Sigmoid colon (tissue), 7 donors: ENCODE measurements around the gene TTC3. TPM values are rescaled to one million over a fixed set of nuclear protein-coding genes. Genes with fewer than 3 reads are reported as not detected.
A peak's percentile ranks its signal among the peaks of the same experiment; 100 is the strongest.

Experiments
- DNase-seq: peaks from one replicate; pipeline ENCODE4 v3.0.0-alpha.2; 2019
- H3K27ac ChIP-seq, 4 donors: fragments of 200-600 bp; sonication (generic); one replicate each; pipeline ENCODE4 v1.5.1; 2016 to 2019; ENCODE audit warnings: mild to moderate bottlenecking in 1 of 4
- H3K27me3 ChIP-seq, 3 donors: fragments of 200-600 bp; sonication (generic); one replicate each; pipeline ENCODE4 v1.5.1; 2019; ENCODE audit warnings: mild to moderate bottlenecking in 1 of 3
- H3K36me3 ChIP-seq, 4 donors: fragments of 200-600 bp; sonication (generic); one replicate each; pipeline ENCODE4 v1.5.1; 2016 to 2019
- H3K4me1 ChIP-seq, 4 donors: fragments of 200-600 bp; sonication (generic); one replicate each; pipeline ENCODE4 v1.5.1; 2017 to 2019
- H3K4me3 ChIP-seq, 4 donors: fragments of 200-600 bp; sonication (generic); one replicate each; pipeline ENCODE4 v1.5.1; 2017 to 2019; ENCODE audit warnings: mild to moderate bottlenecking in 2 of 4, moderate library complexity in 1 of 4
- H3K9me3 ChIP-seq, 4 donors: fragments of 200-600 bp in 3 of 4; sonication (generic) in 3 of 4; one replicate each; pipeline versions ENCODE4 v1.5.1 to v1.6.1; 2013 to 2019
- EP300 ChIP-seq, 4 donors: sonication (generic); formaldehyde crosslinking; IDR thresholded peaks; one replicate each; pipeline ENCODE4 v1.6.1; 2017; ENCODE audit warnings: antibody characterized with exemption in 4 of 4
- POLR2A ChIP-seq, 2 donors: fragments of 450-650 bp; IDR thresholded peaks; one replicate each; pipeline ENCODE4 v1.6.1; 2016; ENCODE audit warnings: antibody characterized with exemption in 2 of 2, mild to moderate bottlenecking in 2 of 2, moderate library complexity in 2 of 2
- POLR2AphosphoS5 ChIP-seq, 4 donors: sonication (generic); formaldehyde crosslinking; IDR thresholded peaks; one replicate each; pipeline ENCODE4 v1.6.1; 2017; ENCODE audit warnings: antibody characterized with exemption in 4 of 4
- WGBS, 2 donors: extraction: QIAGEN DNeasy Blood & Tissue Kit; methylation state at CpG; one replicate each; pipeline ENCODE4 v1.1.7; 2013; 5-methylcytosine and 5-hydroxymethylcytosine counted together
- intact Hi-C: fragments of 100-400 bp; cut with DNase I; formaldehyde crosslinking; loops from one replicate; pipeline ENCODE4 v1.15.1; 2023
- polyA plus RNA-seq, 3 donors: library from polyadenylated mRNA; stranded (reverse); fragments of 200-250 nt; gene quantifications; one replicate each; pipeline ENCODE4 v1.2.3, GENCODE V29; 2013
- total RNA-seq, 4 donors: library from RNA; depleted of rRNA; stranded (reverse); fragments of >200 nt; gene quantifications; one replicate each; pipeline ENCODE4 v1.1.0, GENCODE V29; 2016
- TF ChIP-seq, protein P1 (sequence below), 4 experiments: fragments of 450-650 bp in 3 of 4; fragments of 200-600 bp in 1 of 4; IDR thresholded peaks; one replicate each; pipeline ENCODE4 v1.5.1; 2016 to 2019; ENCODE audit warnings: antibody characterized with exemption in 4 of 4, mild to moderate bottlenecking in 3 of 4, moderate library complexity in 2 of 4
- donor health status: healthy with polysubstance abuse.
- donor health status: Bipolar disorder and iron deficiency.
- donor health status: healthy.

Gene TTC3, protein sequence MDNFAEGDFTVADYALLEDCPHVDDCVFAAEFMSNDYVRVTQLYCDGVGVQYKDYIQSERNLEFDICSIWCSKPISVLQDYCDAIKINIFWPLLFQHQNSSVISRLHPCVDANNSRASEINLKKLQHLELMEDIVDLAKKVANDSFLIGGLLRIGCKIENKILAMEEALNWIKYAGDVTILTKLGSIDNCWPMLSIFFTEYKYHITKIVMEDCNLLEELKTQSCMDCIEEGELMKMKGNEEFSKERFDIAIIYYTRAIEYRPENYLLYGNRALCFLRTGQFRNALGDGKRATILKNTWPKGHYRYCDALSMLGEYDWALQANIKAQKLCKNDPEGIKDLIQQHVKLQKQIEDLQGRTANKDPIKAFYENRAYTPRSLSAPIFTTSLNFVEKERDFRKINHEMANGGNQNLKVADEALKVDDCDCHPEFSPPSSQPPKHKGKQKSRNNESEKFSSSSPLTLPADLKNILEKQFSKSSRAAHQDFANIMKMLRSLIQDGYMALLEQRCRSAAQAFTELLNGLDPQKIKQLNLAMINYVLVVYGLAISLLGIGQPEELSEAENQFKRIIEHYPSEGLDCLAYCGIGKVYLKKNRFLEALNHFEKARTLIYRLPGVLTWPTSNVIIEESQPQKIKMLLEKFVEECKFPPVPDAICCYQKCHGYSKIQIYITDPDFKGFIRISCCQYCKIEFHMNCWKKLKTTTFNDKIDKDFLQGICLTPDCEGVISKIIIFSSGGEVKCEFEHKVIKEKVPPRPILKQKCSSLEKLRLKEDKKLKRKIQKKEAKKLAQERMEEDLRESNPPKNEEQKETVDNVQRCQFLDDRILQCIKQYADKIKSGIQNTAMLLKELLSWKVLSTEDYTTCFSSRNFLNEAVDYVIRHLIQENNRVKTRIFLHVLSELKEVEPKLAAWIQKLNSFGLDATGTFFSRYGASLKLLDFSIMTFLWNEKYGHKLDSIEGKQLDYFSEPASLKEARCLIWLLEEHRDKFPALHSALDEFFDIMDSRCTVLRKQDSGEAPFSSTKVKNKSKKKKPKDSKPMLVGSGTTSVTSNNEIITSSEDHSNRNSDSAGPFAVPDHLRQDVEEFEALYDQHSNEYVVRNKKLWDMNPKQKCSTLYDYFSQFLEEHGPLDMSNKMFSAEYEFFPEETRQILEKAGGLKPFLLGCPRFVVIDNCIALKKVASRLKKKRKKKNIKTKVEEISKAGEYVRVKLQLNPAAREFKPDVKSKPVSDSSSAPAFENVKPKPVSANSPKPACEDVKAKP (N-terminal part only)
- total RNA-seq = 100 to 1,000 TPM; 108 to 151 (median 114) TPM
- polyA plus RNA-seq = 10 to 100 TPM; 22.2 to 37.7 (median 26.4) TPM

DNA sequence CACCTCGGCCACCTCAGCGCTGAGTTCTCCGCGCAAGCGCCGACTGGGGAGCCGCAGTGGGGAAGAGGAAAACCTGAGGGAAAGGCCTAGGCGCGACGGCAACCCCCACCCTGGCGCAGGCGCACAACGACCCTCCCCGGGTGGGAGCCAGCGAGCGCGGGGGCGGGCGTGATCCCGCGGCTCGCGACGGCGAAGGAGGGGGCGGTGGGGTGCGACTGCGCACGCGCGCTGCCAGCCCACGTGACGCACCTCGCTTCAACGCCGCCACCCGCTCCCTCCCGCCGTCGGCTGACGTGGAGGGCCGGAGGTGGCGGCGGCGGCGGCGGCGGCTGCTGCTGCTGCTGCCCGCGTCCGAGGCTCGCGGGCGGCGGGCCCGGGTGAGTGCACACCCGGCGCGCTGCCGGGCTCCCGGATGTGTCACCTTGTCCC, at the start of gene TTC3, which contains the start of gene PIGP:
TSS of gene TTC3 (plus strand) at position 267 of the 429 bp plus-strand sequence. CDS start 14,004 bp downstream, outside the sequence.
TSS of gene PIGP (minus strand) at position 84 of the 429 bp plus-strand sequence. CDS start 556 bp downstream, outside the sequence.
- peak; percentile 97 for DNase-seq
- no peaks in the 10 kb centered on the region for H3K27me3 ChIP-seq
- peak within 1 kb of the TSS; percentile 88 to 93 (median 90) for H3K4me3 ChIP-seq
- intact Hi-C loops = loop anchor here (5.0 kb wide), 6 partner anchors 41 to 489 kb away; partner anchors contain the start of genes DYRK1A, HLCS and VPS26C
- peaks cover 0 to 36% (median 26%) of the 10 kb centered on the region in 4 donors for H3K4me1 ChIP-seq
- H3K27ac ChIP-seq = peak within 1 kb of the TSS; percentile 94 to 99 (median 98)
- TF ChIP-seq POLR2AphosphoS5 (IDR thresholded peaks at IDR 0.05) (peak; percentile 87 to 96 (median 94)), EP300 (IDR thresholded peaks at IDR 0.05) (peak in 1 of 4 donors; percentile 48), POLR2A (IDR thresholded peaks at IDR 0.05) (peak; percentile 3 to 61)
- TF ChIP-seq, protein P1, sequence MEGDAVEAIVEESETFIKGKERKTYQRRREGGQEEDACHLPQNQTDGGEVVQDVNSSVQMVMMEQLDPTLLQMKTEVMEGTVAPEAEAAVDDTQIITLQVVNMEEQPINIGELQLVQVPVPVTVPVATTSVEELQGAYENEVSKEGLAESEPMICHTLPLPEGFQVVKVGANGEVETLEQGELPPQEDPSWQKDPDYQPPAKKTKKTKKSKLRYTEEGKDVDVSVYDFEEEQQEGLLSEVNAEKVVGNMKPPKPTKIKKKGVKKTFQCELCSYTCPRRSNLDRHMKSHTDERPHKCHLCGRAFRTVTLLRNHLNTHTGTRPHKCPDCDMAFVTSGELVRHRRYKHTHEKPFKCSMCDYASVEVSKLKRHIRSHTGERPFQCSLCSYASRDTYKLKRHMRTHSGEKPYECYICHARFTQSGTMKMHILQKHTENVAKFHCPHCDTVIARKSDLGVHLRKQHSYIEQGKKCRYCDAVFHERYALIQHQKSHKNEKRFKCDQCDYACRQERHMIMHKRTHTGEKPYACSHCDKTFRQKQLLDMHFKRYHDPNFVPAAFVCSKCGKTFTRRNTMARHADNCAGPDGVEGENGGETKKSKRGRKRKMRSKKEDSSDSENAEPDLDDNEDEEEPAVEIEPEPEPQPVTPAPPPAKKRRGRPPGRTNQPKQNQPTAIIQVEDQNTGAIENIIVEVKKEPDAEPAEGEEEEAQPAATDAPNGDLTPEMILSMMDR (IDR thresholded peaks at IDR 0.05) = no peak
- H3K36me3 ChIP-seq = peaks cover 0 to 12% (median 0%) of the 10 kb centered on the region in 4 donors
- 0 to 1% methylated on average over 61 of the region's 61 CpGs for WGBS, 2 donors
- H3K9me3 ChIP-seq = no peaks in the 10 kb centered on the region

DNA sequence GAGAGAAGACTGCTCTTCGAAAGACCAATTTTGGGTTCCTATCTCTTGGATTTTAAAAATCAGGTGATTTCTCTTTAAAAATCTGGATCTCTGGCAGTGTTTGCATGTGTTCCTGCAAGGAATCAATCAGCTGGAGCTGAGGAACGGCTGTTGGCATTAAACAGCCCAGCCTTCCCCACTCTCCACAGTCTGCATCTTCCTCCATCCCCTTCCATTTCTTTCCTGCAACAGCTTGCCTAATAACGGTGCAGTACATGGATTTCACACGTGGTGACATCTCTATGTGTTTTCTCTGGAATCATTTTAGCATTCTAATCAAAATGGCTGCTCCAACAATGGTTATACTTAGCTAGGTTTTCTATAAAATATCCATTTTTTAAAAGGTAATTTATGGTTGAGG, 46.6 kb upstream of the TTC3 start:
- H3K27me3 ChIP-seq = no peaks in the 10 kb centered on the region
- intact Hi-C loops = no loop called here
- WGBS, 2 donors = 51 to 59% methylated on average over 4 of the region's 4 CpGs

DNA sequence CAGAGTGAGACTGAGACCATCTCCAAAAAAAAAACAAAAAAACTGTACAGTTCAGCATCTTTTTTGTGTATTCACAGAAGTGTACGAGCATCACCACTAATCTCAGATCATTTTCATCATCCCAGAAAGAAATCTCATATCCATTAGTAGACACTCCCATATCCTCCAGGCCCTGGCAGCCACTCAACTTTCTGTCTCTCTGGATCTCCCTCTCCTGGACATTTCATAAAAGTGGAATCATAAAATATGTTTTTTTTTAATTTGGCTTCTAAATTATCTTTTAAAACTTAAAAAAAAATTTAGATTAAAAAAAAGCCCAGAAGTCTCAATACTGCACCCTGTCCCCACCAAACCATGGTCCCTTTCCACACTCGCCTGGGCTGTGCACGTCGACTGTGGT, 44.5 kb upstream of the TTC3 start:
- Histone ChIP-seq H3K4me1 (peaks cover 0 to 13% (median 5%) of the 10 kb centered on the region in 4 donors), H3K4me3 (no peak overlapping the region), H3K27ac (no peak overlapping the region), H3K36me3 (no peaks in the 10 kb centered on the region), H3K9me3 (no peaks in the 10 kb centered on the region), H3K27me3 (no peaks in the 10 kb centered on the region)
- DNase-seq = no peak
- 81 to 82% methylated on average over 4 of the region's 4 CpGs for WGBS, 2 donors
- intact Hi-C loops = no loop called here
- TF ChIP-seq EP300 (IDR thresholded peaks at IDR 0.05) (no peak), POLR2AphosphoS5 (IDR thresholded peaks at IDR 0.05) (no peak), POLR2A (IDR thresholded peaks at IDR 0.05) (no peak)
- TF ChIP-seq, protein P1 (IDR thresholded peaks at IDR 0.05) = no peak

More for the DNA sequence above, 46.6 kb upstream of the TTC3 start:
- Histone ChIP-seq H3K4me1 (no peaks in the 10 kb centered on the region), H3K36me3 (no peaks in the 10 kb centered on the region), H3K27ac (no peak overlapping the region), H3K4me3 (no peak overlapping the region), H3K9me3 (no peaks in the 10 kb centered on the region)
- TF ChIP-seq EP300 (IDR thresholded peaks at IDR 0.05) = no peak
- TF ChIP-seq POLR2AphosphoS5 (IDR thresholded peaks at IDR 0.05) = no peak
- TF ChIP-seq POLR2A (IDR thresholded peaks at IDR 0.05) = no peak
- TF ChIP-seq, protein P1 (IDR thresholded peaks at IDR 0.05) = no peak
- no peak for DNase-seq

DNA sequence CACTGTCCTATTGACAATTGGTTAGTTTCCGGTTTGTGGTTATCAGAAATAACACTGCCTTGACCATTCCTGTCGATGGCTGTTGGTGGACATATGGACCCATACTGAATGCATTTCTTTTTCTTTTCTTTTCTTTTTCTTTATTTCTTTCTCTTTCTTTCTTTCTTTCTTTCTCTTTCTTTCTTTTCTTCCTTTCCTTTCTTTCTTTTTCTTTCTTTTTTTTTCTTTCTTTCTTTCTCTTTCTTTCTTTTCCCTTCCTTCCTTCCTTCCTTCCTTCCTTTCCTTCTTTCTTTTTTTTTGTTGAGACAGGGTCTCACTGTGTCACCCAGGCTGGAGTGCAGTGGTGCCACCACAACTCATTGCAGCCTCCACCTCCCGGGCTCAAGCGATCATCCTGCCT, 42.2 kb upstream of the TTC3 start:
- H3K4me1 ChIP-seq = peaks cover 0 to 14% (median 6%) of the 10 kb centered on the region in 4 donors
- TF ChIP-seq EP300 (IDR thresholded peaks at IDR 0.05) = no peak
- TF ChIP-seq POLR2A (IDR thresholded peaks at IDR 0.05) = no peak
- TF ChIP-seq, protein P1 (IDR thresholded peaks at IDR 0.05) = no peak
- no peak for TF ChIP-seq POLR2AphosphoS5 (IDR thresholded peaks at IDR 0.05)
- H3K27me3 ChIP-seq = no peaks in the 10 kb centered on the region
- 95% methylated on average over 4 of the region's 4 CpGs for WGBS, 2 donors
- no peaks in the 10 kb centered on the region for H3K9me3 ChIP-seq
- no peak overlapping the region for H3K27ac ChIP-seq
- no peak for DNase-seq
- intact Hi-C loops = loop anchor here (5.0 kb wide), 1 partner anchor 41 kb away; the partner anchor contains the start of genes PIGP and TTC3
- no peaks in the 10 kb centered on the region for H3K36me3 ChIP-seq
- H3K4me3 ChIP-seq = no peak overlapping the region
